ENCODE results near the gene RNPC3.
A peak's percentile ranks its signal among the peaks of the same experiment; 100 is the strongest.

Gene RNPC3, protein sequence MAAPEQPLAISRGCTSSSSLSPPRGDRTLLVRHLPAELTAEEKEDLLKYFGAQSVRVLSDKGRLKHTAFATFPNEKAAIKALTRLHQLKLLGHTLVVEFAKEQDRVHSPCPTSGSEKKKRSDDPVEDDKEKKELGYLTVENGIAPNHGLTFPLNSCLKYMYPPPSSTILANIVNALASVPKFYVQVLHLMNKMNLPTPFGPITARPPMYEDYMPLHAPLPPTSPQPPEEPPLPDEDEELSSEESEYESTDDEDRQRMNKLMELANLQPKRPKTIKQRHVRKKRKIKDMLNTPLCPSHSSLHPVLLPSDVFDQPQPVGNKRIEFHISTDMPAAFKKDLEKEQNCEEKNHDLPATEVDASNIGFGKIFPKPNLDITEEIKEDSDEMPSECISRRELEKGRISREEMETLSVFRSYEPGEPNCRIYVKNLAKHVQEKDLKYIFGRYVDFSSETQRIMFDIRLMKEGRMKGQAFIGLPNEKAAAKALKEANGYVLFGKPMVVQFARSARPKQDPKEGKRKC

DNA sequence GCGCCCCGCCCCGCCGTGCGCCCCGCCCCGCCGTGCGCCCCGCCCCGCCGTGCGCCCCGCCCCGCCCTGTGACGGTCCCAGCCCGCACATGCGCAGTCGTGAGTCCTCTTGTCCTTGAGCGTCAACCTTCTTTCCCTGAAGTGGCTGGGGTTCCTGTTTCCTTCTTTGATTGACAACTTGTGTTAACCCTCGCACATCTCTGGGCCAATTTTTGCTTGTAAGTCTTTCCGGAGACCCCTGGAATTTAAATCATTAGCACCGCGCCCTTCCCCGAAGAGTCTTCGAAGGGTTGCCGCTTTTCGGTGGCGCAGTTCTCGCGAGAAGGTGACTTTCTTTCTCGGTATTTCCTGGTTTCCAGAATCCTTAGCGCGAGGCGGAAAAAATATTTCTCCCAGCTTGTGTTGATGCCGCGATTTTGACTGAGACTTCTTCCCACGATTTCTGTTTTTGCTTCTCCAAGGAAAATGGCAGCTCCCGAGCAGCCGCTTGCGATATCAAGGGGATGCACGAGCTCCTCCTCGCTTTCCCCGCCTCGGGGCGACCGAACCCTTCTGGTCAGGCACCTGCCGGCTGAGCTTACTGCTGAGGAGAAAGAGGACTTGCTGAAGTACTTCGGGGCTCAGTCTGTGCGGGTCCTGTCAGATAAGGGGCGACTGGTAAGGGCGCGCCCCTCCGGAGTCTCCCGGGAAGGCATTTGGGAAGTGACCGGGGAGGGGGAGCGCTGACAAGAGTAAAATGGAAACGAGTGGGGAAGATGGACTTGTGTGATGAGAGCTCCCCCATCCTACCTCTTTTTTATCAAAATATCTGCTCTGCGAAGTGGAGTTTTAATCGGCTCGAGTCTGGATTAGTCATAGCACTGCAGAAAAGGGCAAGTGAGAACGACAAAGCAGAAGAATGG lies at the start of gene RNPC3:
Gene RNPC3 (plus strand): TSS at position 93 of the 901 bp plus-strand sequence. CDS start 372 bp downstream, at position 465.
- H3K27me3 ChIP-seq (ENCODE audit: control insufficient read depth, insufficient read depth, low read length): no peaks in the 10 kb centered on the region
- H3K9ac ChIP-seq (ENCODE audit: low read length): peak within 1 kb of the TSS; percentile 98
- H3K9me3 ChIP-seq (ENCODE audit: control insufficient read depth, low read length): no peaks in the 10 kb centered on the region
- peaks cover 6% of the 10 kb centered on the region for H3K4me1 ChIP-seq (ENCODE audit: control insufficient read depth, insufficient read depth, low read length)
- no peaks in the 10 kb centered on the region for H3K36me3 ChIP-seq (ENCODE audit: control insufficient read depth, insufficient read depth, low read length)
- H3K4me3 ChIP-seq (ENCODE audit: low read length): peak within 1 kb of the TSS; percentile 93

DNA sequence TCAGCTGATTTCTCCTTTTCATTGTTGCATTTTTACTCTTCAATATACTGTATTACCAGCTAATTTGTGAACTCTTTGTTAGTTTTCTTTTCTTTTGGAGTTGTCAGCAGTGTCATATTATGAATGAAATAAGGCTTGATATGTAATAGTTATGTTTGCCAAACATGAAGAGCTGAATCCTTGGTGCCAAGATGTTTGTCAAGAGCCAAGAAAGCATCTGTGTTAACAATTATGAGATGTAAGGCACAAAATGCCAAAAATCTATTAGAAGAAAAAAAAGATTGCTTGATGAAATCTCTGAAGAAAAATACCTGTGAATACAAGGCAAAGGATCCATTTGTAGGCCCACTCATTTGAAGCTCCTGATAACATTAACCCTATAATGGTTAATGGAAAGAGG lies 48.4 kb upstream of the RNPC3 start:
- Histone ChIP-seq H3K27me3 (ENCODE audit: control insufficient read depth, insufficient read depth, low read length) (no peaks in the 10 kb centered on the region), H3K9ac (ENCODE audit: low read length) (no peak overlapping the region), H3K36me3 (ENCODE audit: control insufficient read depth, insufficient read depth, low read length) (no peaks in the 10 kb centered on the region)

GRCh38 chr1:103489935-103490334 lies 35.6 kb upstream of the RNPC3 start:
- no peak overlapping the region for H3K4me3 ChIP-seq (ENCODE audit: low read length)
- no peaks in the 10 kb centered on the region for H3K27me3 ChIP-seq (ENCODE audit: control insufficient read depth, insufficient read depth, low read length)
- H3K4me1 ChIP-seq (ENCODE audit: control insufficient read depth, insufficient read depth, low read length): no peaks in the 10 kb centered on the region
- no peaks in the 10 kb centered on the region for H3K36me3 ChIP-seq (ENCODE audit: control insufficient read depth, insufficient read depth, low read length)
- no peak overlapping the region for H3K9ac ChIP-seq (ENCODE audit: low read length)
- no peaks in the 10 kb centered on the region for H3K9me3 ChIP-seq (ENCODE audit: control insufficient read depth, low read length)

More for the DNA sequence above, 48.4 kb upstream of the RNPC3 start:
- H3K4me3 ChIP-seq (ENCODE audit: low read length): no peak overlapping the region
- H3K9me3 ChIP-seq (ENCODE audit: control insufficient read depth, low read length): no peaks in the 10 kb centered on the region
- H3K4me1 ChIP-seq (ENCODE audit: control insufficient read depth, insufficient read depth, low read length): no peaks in the 10 kb centered on the region

DNA sequence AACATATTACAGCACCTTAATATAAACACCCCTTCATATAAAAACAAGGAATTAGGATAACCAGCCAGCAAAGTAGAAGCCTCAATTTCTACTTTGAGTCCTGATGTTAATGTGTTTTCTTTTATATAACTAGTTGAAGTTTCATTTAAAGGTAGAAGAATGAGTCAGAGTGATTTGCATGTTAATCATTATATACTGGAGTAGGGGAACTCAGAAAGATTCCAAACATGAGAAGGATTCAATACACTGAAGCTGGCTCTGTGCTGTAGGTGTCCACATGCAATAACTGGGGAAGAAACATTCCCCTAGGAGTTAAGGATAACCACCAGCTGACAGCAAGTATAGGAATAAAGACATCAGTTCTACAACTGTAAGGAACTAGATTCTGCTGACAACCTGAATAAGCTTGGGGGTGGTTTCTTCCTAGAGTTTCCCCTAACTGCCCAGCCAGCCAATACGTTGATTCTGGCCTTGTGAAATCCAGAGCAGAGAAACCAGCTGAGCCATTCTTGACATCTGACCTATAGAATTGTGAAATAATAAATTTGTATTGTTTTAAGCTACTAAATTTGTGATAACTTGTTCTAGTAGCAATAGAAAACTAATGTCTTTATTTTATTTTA lies 33.4 kb upstream of the RNPC3 start:
- no peaks in the 10 kb centered on the region for H3K36me3 ChIP-seq (ENCODE audit: control insufficient read depth, insufficient read depth, low read length)
- H3K9ac ChIP-seq (ENCODE audit: low read length): no peak overlapping the region
- H3K4me1 ChIP-seq (ENCODE audit: control insufficient read depth, insufficient read depth, low read length): no peaks in the 10 kb centered on the region
- H3K9me3 ChIP-seq (ENCODE audit: control insufficient read depth, low read length): no peaks in the 10 kb centered on the region
- H3K4me3 ChIP-seq (ENCODE audit: low read length): no peak overlapping the region
- H3K27me3 ChIP-seq (ENCODE audit: control insufficient read depth, insufficient read depth, low read length): no peaks in the 10 kb centered on the region

- Histone ChIP-seq H3K27me3 (ENCODE audit: control insufficient read depth, insufficient read depth, low read length) (no peaks in the 10 kb centered on the region), H3K9ac (ENCODE audit: low read length) (no peak overlapping the region), H3K36me3 (ENCODE audit: control insufficient read depth, insufficient read depth, low read length) (no peaks in the 10 kb centered on the region), H3K4me3 (ENCODE audit: low read length) (no peak overlapping the region), H3K9me3 (ENCODE audit: control insufficient read depth, low read length) (no peaks in the 10 kb centered on the region), H3K4me1 (ENCODE audit: control insufficient read depth, insufficient read depth, low read length) (no peaks in the 10 kb centered on the region)
Measured at GRCh38 chr1:103496014-103496635, 29.4 kb upstream of the RNPC3 start.

- Histone ChIP-seq H3K4me1 (ENCODE audit: control insufficient read depth, insufficient read depth, low read length) (no peaks in the 10 kb centered on the region), H3K36me3 (ENCODE audit: control insufficient read depth, insufficient read depth, low read length) (no peaks in the 10 kb centered on the region), H3K4me3 (ENCODE audit: low read length) (no peak overlapping the region), H3K9ac (ENCODE audit: low read length) (no peak overlapping the region), H3K27me3 (ENCODE audit: control insufficient read depth, insufficient read depth, low read length) (no peaks in the 10 kb centered on the region), H3K9me3 (ENCODE audit: control insufficient read depth, low read length) (no peaks in the 10 kb centered on the region)
Measured at GRCh38 chr1:103497404-103497803, 28.1 kb upstream of the RNPC3 start.

DNA sequence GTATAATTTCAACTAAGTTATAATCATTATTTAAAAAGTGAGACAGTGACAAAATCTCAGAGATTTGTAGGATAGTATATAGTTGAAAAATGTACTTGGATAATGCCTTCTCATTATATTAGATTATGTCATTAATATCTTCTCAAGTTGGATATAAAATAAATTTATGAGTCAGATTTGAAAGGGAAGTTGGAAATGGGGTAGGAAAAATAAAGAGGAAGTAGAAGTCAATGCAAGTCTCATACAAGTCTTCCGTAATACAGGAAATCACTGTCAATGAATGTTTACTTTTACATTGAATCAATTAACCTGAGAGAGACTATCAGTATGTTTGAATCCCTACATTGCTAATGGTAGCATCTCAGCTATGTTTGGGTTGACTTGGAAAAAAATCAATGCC lies 16.2 kb upstream of the RNPC3 start:
- Histone ChIP-seq H3K4me3 (ENCODE audit: low read length) (no peak overlapping the region), H3K27me3 (ENCODE audit: control insufficient read depth, insufficient read depth, low read length) (no peaks in the 10 kb centered on the region), H3K36me3 (ENCODE audit: control insufficient read depth, insufficient read depth, low read length) (no peaks in the 10 kb centered on the region), H3K4me1 (ENCODE audit: control insufficient read depth, insufficient read depth, low read length) (no peaks in the 10 kb centered on the region), H3K9me3 (ENCODE audit: control insufficient read depth, low read length) (no peaks in the 10 kb centered on the region), H3K9ac (ENCODE audit: low read length) (no peak overlapping the region)

DNA sequence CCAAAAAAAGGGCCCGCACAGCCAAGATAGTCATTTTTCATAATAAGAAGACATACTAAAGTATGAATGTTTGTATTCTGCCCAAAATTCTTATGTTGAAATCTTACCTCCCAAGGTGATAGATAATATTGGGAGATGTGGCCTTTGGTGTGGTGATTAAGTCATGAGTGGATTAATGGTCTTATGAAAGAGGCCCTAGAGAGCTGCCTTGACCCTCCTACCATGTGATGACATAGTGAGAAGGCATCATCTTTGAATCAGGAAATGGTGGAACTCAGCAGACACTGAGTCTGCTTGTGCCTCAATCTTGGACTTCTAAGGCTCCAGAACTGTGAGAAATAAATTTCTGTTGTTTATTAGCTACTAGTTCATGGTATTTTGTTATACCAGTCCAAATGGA lies 11.8 kb upstream of the RNPC3 start:
- Histone ChIP-seq H3K4me3 (ENCODE audit: low read length) (no peak overlapping the region), H3K9me3 (ENCODE audit: control insufficient read depth, low read length) (no peaks in the 10 kb centered on the region), H3K36me3 (ENCODE audit: control insufficient read depth, insufficient read depth, low read length) (no peaks in the 10 kb centered on the region), H3K9ac (ENCODE audit: low read length) (no peak overlapping the region), H3K27me3 (ENCODE audit: control insufficient read depth, insufficient read depth, low read length) (no peaks in the 10 kb centered on the region), H3K4me1 (ENCODE audit: control insufficient read depth, insufficient read depth, low read length) (peaks cover 5% of the 10 kb centered on the region)

DNA sequence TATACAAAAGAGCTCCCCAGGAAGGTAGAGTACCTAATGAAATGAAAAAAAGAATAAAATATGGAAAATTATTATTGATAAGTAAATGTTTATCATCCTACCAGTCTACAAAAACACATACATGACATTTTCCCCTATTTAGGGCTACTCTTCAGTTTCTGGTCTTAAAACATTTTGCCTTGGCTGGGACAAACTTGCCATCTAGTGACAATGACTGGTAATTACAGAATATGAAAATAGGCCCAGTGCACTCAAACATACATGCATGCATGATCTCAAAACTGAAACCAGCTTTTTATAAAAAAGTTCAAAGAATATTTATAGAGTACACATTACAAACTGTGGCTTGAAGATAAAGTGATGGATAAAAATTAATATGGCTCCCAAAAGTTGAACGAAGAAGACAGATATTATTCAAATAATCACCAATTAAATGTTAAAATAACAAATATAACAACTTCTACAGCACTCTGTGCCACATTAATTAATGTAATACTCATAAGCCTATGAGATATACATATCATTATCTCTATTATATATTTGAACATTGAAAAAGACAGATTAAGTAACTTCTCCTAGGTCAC lies 10.5 kb upstream of the RNPC3 start:
- H3K4me1 ChIP-seq (ENCODE audit: control insufficient read depth, insufficient read depth, low read length): peaks cover 5% of the 10 kb centered on the region
- no peaks in the 10 kb centered on the region for H3K36me3 ChIP-seq (ENCODE audit: control insufficient read depth, insufficient read depth, low read length)
- no peaks in the 10 kb centered on the region for H3K9me3 ChIP-seq (ENCODE audit: control insufficient read depth, low read length)
- no peaks in the 10 kb centered on the region for H3K27me3 ChIP-seq (ENCODE audit: control insufficient read depth, insufficient read depth, low read length)
- no peak overlapping the region for H3K9ac ChIP-seq (ENCODE audit: low read length)
- no peak overlapping the region for H3K4me3 ChIP-seq (ENCODE audit: low read length)

- Histone ChIP-seq H3K4me3 (ENCODE audit: low read length) (no peak overlapping the region), H3K9ac (ENCODE audit: low read length) (no peak overlapping the region), H3K4me1 (ENCODE audit: control insufficient read depth, insufficient read depth, low read length) (peaks cover 5% of the 10 kb centered on the region), H3K9me3 (ENCODE audit: control insufficient read depth, low read length) (no peaks in the 10 kb centered on the region), H3K36me3 (ENCODE audit: control insufficient read depth, insufficient read depth, low read length) (no peaks in the 10 kb centered on the region), H3K27me3 (ENCODE audit: control insufficient read depth, insufficient read depth, low read length) (no peaks in the 10 kb centered on the region)
Measured at GRCh38 chr1:103516283-103516682, 9.2 kb upstream of the RNPC3 start.

DNA sequence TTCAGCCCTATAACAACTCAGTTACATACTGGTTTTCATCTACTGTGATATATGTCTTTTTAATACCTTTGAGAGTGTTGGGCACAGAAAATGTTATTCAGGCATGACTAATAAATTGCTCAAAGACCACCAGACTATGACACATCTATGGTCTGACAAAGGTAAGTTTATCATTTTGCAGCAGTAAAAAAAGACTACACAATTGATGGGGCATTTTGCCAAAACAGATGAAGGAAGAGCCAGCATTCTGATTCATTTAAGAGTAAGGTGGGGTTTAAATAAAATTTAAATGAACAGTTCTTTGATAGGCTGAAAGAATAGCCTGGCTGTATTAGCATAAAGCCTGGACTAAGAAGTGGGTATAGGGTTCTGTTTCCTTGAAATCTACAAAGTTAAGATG lies 8.8 kb upstream of the RNPC3 start:
- no peaks in the 10 kb centered on the region for H3K9me3 ChIP-seq (ENCODE audit: control insufficient read depth, low read length)
- no peaks in the 10 kb centered on the region for H3K36me3 ChIP-seq (ENCODE audit: control insufficient read depth, insufficient read depth, low read length)
- H3K4me1 ChIP-seq (ENCODE audit: control insufficient read depth, insufficient read depth, low read length): peaks cover 5% of the 10 kb centered on the region
- no peaks in the 10 kb centered on the region for H3K27me3 ChIP-seq (ENCODE audit: control insufficient read depth, insufficient read depth, low read length)
- H3K4me3 ChIP-seq (ENCODE audit: low read length): no peak overlapping the region
- H3K9ac ChIP-seq (ENCODE audit: low read length): no peak overlapping the region
